Ramos (cell line): Measurements from ENCODE around the gene NCKAP5.

ENCODE experiments used
- in situ Hi-C: fragments of 300-500 bp; cut with MboI; formaldehyde crosslinking; loops from one replicate; pipeline ENCODE4 v1.14.3; 2022; ENCODE audit warnings: low sequenced_read_pairs; ENCODE audit not compliant: unreplicated experiment

NCKAP5 gene

GRCh38 chr2:133363884-133364283 is 204.4 kb downstream of the NCKAP5 start:
- in situ Hi-C loops = no loop called here

- in situ Hi-C loops = no loop called here
Measured at GRCh38 chr2:133362061-133362476, 206.2 kb downstream of the NCKAP5 start.

DNA sequence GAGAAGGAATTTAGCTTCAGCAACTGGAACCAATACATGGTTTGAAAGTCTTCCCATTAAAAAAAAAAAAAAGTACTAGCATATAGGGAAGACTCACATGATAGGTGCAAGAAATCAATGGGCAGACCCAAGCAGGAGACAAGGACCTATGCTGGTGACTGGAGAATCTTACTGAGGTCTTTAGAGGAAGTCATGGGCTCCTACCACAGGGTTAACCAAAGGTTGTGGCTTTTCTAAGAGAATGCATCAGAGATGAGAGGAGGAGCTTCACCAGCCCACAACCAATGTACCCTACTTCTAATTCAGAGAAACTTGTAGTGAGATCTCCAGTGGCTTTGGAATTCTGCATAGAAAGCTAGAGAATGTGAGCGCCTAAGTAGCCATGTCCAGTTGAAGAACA is 207.4 kb downstream of the NCKAP5 start:
- in situ Hi-C loops = no loop called here

GRCh38 chr2:133360190-133360589 is 208.1 kb downstream of the NCKAP5 start:
- in situ Hi-C loops = no loop called here

GRCh38 chr2:133352719-133353118 is 215.5 kb downstream of the NCKAP5 start:
- in situ Hi-C loops = no loop called here

DNA sequence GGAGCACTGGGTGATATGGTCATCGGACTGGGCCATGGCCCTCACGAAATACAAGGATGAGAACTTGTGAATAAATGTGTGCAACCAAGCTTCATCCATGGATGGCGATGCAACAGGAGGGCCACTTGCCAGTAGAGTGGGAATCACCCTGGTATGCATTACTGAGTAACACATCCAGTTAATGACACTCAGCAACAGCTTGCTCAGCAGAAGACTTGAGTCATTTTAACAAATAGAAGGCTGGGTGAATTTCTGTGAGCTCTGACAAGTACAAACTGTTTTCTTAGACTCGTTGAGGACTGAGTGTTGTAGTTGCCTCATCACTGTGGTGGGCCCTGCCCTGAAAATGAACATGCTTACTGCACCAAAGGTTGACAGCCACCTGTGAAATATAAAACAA is 221.6 kb downstream of the NCKAP5 start:
- in situ Hi-C loops = no loop called here

- in situ Hi-C loops = no loop called here
Measured at GRCh38 chr2:133345638-133346037, 222.6 kb downstream of the NCKAP5 start.

- in situ Hi-C loops = no loop called here
Measured at GRCh38 chr2:133344849-133345248, 223.4 kb downstream of the NCKAP5 start.

GRCh38 chr2:133343018-133343352 is 225.3 kb downstream of the NCKAP5 start:
- in situ Hi-C loops = no loop called here

- in situ Hi-C loops = no loop called here
Measured at GRCh38 chr2:133342286-133343017, 225.8 kb downstream of the NCKAP5 start.

DNA sequence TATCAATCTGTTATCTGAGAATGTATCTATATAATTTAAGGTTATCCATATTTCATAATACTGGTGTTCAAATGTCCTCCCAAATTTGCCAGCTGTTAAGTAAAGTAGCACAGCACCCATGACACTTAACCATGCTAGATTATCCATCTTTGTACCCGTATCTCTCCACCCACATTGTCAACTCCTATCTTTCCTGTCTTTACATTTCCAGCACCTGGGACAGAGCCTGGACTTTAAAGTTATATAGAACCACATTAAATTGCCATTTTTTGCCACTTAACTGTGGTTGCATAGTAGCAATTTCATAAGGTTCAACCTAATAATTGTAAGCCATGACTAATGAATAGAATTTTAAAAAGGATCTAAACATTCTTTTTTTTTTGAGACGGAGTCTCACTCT is 226.7 kb downstream of the NCKAP5 start:
- in situ Hi-C loops = no loop called here

DNA sequence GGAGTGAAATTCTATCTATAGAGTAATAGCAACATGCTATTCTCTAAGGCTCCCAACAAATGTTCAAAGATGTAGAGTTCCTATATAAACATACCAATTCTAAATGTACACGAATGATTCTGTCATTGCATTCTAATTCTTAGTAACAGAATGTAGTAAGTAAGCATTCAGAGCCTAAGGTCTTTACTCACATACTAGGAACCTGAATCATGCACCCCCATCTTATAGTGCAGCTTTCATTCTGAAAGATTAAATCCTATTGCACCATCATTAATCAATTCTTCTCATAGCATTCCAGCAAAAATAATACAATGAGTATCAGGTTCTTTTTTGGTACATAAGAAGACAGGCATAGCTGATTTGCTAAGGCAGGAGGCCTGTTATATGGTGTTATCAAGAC is 230.0 kb downstream of the NCKAP5 start:
- in situ Hi-C loops = no loop called here

DNA sequence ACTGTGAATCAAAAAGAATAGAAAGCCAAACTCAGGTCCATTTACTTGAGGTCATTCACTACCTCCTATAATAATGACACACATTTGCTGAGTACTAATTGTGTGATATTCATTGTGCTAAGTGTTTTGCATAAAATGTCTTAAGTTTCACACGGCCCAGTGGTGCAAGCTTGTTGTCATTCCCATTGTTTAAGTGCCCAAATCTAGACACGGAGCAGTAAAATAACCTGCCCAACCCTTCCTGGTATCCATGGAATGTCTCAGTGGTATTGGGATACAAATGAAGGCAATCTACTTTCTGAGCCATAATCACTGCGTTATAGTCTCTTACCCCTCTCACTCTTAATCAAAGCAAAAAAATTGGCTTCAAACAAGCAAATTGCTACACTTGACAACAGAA is 233.3 kb downstream of the NCKAP5 start:
- in situ Hi-C loops = no loop called here

- in situ Hi-C loops = no loop called here
Measured at GRCh38 chr2:133333181-133333580, 235.1 kb downstream of the NCKAP5 start.

DNA sequence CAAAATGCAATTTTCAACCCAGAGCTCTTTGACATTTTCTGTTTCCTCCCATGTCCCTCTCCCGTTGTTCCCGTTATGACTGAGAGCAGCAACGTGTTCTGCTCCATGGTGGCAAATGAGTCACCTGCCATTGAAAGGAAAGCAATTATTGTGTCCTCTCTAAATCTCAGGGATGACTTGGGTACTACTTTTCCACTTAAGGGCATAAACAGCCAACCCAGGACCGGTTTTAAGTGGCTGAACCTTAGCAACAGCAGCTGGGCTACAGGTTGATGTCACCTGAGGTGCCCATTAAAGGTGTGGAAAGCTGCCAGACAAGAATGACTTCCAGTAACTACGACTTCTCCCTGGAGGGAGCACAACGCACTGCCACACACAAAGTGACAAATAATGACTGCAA is 236.8 kb downstream of the NCKAP5 start:
- in situ Hi-C loops = no loop called here

GRCh38 chr2:133326652-133327397 is 241.4 kb downstream of the NCKAP5 start:
- in situ Hi-C loops = no loop called here

DNA sequence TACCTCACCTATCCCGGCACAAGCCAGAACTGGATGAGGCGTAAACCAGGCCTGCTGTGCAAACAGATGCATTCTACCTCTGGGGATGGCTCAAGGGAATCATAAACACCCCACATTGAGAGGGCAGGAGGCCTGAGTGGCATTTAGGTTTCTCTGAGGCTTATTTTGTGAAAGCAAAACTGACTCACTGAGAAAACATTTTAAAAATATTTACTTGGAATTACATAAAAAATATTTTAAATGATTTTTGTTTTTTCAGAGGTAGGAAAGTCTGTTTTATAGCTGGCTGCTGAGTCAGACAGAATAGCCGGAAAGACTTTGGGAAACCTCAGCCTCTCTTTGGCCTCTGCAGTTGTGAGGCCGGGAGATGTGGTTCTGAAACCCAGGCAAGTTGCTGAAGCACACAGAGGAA is 244.1 kb downstream of the NCKAP5 start:
- in situ Hi-C loops = no loop called here

DNA sequence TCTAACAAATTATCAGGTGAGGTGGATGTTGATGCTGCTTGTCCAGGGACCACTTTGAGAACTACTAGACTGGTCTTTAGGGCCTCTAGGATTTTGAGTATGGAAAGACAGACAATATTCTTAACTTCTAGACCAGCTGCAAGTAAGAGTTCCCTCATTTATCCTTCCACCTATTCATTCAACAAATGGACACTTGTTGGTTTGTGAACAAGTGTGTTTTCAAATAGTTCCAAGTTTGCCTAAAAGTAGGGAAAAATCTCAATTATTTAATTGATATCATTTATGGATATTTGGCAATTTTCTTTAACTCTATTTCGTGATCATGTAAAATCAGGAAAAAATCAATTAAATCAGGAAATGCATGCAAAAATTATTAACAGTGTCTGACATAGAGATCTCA is 245.4 kb downstream of the NCKAP5 start:
- in situ Hi-C loops = no loop called here

- in situ Hi-C loops = no loop called here
Measured at GRCh38 chr2:133317178-133317577, 251.1 kb downstream of the NCKAP5 start.

GRCh38 chr2:133316557-133316956 is 251.7 kb downstream of the NCKAP5 start:
- in situ Hi-C loops = no loop called here

DNA sequence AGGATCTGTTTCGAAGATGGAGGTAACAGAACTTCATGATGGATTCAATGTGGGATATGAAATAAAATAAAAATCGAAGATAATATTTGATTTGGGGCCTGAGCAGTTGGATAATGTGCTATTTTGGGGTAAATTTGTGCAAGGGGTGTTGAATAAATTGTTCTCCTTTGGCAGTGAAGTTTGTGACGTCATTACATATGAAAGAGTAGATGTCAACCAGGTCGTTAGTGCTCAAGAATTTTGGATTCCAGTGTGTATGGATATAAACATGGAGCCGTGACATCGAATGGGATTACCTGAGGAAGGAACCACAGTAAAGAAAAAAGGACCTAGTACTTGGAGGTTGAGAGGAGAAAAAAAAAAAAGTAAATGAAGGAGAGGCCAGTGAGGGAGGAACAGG is 253.0 kb downstream of the NCKAP5 start:
- in situ Hi-C loops = no loop called here

DNA sequence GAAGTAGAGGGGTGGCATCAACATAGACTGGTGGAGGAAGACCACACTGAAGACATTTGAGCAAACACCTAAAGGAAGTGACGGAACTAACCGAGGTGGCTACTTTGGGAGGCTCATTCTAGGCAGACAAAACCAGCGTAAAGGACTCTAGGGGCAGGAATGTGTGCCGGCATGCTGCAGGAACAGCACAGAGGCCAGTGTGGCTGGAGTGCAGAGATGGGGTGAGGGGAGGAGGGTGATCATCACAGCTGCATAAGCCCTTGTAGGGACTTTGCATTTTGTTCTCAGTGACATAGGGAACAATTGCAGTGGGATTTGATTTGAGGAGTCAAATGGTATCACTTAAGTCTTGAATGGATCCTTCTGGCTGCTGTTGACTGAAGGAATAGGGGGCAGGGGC is 253.5 kb downstream of the NCKAP5 start:
- in situ Hi-C loops = no loop called here
